GM10266 (cell line): ENCODE results near the gene COQ8B.

Experiments used
- DNase-seq: peaks from one replicate; pipeline ENCODE4 v3.0.0; 2012; ENCODE audit errors: extremely low spot score
- CTCF ChIP-seq: IDR thresholded peaks from 2 replicates; pipeline ENCODE4 v1.5.1; 2012; ENCODE audit warnings: mild to moderate bottlenecking, low read depth; ENCODE audit not compliant: control insufficient read depth, insufficient read depth; ENCODE audit errors: missing control alignments

Gene COQ8B

GRCh38 chr19:40673397-40673796 is 43.3 kb downstream of the COQ8B start:
- DNase-seq, result no peak
- TF ChIP-seq CTCF, result no peak

- no peak for TF ChIP-seq CTCF
- DNase-seq, result no peak
These were observed 44.0 kb downstream of the COQ8B start for GRCh38 chr19:40672573-40673299.

GRCh38 chr19:40672038-40672437 is 44.6 kb downstream of the COQ8B start:
- DNase-seq, result no peak
- TF ChIP-seq CTCF, result no peak

GRCh38 chr19:40671404-40671803 is 45.3 kb downstream of the COQ8B start:
- DNase-seq, result no peak
- no peak for TF ChIP-seq CTCF

GRCh38 chr19:40668991-40669614 is 47.6 kb downstream of the COQ8B start:
- no peak for TF ChIP-seq CTCF
- no peak for DNase-seq

- no peak for DNase-seq
- TF ChIP-seq CTCF, result no peak
These were observed 49.1 kb downstream of the COQ8B start for GRCh38 chr19:40667602-40668001.

- no peak for DNase-seq
- TF ChIP-seq CTCF, result no peak
These were observed 49.8 kb downstream of the COQ8B start for GRCh38 chr19:40666803-40667438.
